Hepatocyte (in vitro differentiated cells): Measurements from ENCODE around the gene PEMT.

Experiments
- EZH2 ChIP-seq: fragments of 200-600 bp; sonication (generic); IDR thresholded peaks from 2 replicates; pipeline ENCODE4 v1.6.1; 2016; ENCODE audit warnings: antibody characterized with exemption, mild to moderate bottlenecking, borderline replicate concordance
- EZH2phosphoT487 ChIP-seq: fragments of 200-600 bp; sonication (generic); IDR thresholded peaks from one replicate; pipeline ENCODE4 v1.6.1; 2018; ENCODE audit warnings: antibody characterized with exemption, mild to moderate bottlenecking, low read depth, moderate library complexity; ENCODE audit not compliant: unreplicated experiment, severe bottlenecking
- TF ChIP-seq, protein P1 (sequence below): fragments of 200-600 bp; sonication (generic); IDR thresholded peaks from 2 replicates; pipeline ENCODE4 v1.5.1; 2016; ENCODE audit warnings: antibody characterized with exemption, mild to moderate bottlenecking; ENCODE audit not compliant: poor library complexity

DNA sequence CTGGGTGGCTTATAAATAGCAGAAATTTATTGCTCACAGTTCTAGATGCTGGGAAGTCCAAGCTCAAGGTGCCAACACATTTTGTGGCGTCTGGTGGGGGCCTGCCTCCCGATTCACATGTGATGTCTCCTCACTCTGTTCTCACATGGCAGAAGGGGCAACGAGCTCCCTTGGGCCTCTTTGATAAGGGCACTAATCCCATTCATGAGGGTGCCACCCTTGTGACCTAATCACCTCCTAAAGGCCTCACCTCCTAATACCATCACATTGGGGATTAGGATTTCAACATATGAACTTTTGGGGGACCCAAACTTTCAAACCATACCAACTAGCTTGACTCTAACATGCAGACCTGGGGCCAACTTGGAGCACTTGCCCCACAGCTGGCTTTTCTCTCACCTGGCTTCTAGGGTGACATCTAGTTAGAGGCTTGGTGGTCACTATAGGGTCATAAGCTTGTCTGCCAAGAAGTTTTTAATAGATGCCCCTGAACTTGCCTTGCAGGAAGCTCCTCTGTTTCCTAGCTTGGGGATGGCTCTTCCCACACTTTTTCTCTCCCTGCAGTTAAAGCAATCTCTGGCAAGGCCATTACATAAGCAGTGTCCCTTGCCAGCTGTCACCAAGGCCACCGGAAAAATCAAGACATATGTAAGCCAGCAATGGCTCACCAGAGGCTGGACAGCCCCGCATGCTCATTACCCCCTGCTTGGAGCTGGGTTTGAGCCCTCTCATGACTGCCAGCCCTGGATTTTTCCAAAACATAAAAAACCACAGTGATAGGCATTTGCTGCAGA is 123.1 kb downstream of the PEMT start:
- TF ChIP-seq, protein P1, sequence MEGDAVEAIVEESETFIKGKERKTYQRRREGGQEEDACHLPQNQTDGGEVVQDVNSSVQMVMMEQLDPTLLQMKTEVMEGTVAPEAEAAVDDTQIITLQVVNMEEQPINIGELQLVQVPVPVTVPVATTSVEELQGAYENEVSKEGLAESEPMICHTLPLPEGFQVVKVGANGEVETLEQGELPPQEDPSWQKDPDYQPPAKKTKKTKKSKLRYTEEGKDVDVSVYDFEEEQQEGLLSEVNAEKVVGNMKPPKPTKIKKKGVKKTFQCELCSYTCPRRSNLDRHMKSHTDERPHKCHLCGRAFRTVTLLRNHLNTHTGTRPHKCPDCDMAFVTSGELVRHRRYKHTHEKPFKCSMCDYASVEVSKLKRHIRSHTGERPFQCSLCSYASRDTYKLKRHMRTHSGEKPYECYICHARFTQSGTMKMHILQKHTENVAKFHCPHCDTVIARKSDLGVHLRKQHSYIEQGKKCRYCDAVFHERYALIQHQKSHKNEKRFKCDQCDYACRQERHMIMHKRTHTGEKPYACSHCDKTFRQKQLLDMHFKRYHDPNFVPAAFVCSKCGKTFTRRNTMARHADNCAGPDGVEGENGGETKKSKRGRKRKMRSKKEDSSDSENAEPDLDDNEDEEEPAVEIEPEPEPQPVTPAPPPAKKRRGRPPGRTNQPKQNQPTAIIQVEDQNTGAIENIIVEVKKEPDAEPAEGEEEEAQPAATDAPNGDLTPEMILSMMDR = no peak
- TF ChIP-seq EZH2phosphoT487 = no peak
- no peak for TF ChIP-seq EZH2
